GM18870 (cell line): ENCODE data around the gene TRNAU1AP.
A peak's percentile ranks its signal among the peaks of the same experiment; 100 is the strongest.
"Not testable (repeated sequence)": the region's sequence is repeated elsewhere in the genome, so short reads cannot be mapped to it uniquely, and the experiment has no call there.

Experiments used
- ATAC-seq: cut with Tn5 transposase; IDR thresholded peaks from one replicate; pipeline ENCODE4 v1.9.1; 2021; ENCODE audit warnings: moderate library complexity; ENCODE audit not compliant: unreplicated experiment

The TRNAU1AP gene

DNA sequence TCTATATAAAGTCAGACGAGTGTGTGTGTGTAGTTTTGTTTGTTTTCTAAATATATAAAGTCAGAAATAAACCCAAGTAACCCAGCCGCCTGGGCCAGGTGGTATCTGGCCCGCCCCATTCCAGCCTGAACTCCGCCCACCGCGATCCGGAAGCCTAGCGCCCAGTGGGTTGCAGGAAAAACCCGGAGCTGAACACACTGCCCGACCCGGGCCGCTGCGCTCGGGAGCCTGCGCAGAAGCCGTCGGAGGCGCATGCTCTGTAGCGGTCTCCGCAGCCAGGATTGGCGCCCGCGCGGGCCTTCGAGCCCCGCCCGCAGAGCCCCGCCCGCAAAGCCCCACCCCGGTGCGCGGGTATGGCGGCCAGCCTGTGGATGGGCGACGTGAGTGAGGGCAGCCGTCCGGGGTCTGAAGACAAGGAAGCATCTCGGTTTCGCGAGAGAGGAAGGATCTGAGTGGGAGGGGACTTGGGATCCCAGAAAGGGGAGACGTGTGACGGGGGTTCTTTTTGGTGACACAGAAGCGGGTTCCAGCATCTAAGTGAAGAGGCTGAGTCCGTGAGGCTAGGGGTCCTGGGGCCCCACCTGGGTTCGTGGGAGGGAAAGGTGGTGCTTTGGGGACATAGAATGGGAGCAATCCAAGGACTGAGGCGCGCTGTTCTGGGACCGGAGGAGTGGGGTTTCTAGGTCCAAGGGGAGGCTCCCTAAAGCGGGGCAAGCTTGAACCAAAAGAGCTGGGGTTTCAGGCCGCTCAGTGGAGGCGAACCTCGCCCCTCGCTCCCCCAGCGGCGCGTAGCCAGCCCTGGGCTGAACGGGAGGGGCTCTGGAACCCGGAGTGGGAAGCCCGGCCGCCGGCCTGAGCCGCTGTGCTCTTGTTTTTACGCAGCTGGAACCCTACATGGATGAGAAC is at the start of gene TRNAU1AP:
Gene TRNAU1AP (plus strand): TSS at position 328 of the 906 bp plus-strand sequence. CDS start 26 bp downstream, at position 354.
- ATAC-seq = peak; percentile 83

DNA sequence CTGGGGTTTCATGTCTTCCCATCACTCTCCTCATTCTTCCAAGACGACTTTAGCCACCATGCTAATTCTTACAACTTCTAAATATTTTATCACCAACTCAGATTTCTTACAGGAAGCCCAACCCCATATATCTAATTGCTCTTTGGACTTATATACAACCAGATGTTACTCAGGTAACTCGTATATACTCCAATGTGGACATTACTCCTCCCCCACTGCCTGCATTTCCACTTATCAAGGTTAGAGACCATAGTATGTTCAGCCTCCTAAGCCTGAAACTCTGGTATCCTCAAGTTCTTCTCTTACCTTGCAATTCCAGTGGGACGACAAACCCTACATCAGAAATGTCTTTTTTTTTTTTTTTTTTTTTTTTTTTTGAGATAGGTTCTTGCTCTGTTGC is 49.8 kb upstream of the TRNAU1AP start:
- ATAC-seq = no peak

DNA sequence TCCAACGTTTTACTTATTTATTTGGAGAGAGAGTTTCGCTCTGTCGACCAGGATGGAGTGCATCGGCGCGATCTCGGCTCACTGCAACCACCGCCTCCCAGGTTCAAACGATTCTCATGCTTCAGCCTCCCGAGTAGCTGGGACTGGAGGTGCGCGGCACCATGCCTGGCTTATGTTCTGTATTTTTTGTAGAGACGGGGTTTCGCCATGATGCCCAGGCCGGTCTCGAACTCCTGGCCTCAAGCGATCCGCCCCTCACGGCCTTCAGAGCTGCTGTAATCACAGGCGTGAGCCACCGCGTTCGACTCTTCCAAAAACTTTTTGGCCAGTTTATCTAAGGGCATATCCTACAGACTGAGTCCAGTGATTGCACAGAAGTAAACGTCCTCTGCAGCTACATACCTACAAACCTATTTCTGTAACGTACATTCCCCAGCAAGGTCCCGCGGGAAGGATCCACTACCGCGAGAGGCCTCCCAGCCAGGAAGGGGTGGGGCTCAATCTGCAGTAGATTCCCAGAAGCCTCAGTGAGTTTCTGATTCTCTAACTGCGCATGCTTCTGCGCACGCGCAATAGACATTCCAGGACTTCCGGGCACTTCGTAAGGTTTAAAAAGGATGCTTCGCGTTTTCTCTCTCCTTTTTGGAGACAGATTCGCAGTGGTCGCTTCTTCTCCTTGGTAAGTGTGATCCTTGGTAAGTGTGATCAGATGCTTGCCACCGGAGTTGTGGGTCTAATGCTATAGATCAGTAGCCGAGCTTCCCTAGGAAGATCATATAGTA is 47.3 kb upstream of the TRNAU1AP start, which contains the start of gene RCC1:
Gene RCC1 (plus strand): TSS at position 638 of the 782 bp plus-strand sequence. CDS start 23,824 bp downstream, outside the sequence.
- ATAC-seq = peak; percentile 59

DNA sequence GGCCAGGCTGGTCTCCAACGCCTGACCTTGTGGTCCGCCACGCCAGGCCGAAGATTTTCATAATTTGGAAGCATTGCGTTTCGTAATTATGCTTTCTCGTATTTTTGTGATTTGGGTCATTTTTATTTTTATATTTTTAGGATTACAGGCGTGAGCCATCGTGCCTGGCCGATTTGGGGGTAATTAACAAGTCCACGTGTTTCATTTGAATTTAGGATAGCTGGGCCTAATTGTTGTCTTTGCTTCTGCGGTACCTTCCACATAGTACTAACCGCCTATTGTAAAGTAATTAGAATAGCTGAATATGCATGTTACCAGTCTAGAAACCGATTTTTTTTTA is 46.0 kb upstream of the TRNAU1AP start:
- no peak for ATAC-seq

DNA sequence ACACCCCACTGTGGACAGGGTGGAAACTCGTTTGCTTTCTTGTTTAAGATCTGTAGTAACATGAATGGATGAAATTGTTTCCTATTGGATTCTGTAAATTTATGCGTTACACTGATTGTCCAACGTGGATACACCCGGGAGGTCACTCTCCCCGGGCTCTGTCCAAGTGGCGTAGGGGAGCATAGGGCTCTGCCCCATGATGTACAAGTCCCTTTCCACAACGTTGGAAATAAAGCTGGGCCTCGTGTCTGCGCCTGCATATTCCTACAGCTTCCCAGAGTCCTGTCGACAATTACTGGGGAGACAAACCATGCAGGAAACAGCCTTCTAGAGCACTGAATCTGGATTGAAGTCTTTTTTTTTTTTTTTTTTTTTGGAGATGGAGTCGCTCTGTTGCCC is 45.6 kb upstream of the TRNAU1AP start:
- no peak for ATAC-seq

DNA sequence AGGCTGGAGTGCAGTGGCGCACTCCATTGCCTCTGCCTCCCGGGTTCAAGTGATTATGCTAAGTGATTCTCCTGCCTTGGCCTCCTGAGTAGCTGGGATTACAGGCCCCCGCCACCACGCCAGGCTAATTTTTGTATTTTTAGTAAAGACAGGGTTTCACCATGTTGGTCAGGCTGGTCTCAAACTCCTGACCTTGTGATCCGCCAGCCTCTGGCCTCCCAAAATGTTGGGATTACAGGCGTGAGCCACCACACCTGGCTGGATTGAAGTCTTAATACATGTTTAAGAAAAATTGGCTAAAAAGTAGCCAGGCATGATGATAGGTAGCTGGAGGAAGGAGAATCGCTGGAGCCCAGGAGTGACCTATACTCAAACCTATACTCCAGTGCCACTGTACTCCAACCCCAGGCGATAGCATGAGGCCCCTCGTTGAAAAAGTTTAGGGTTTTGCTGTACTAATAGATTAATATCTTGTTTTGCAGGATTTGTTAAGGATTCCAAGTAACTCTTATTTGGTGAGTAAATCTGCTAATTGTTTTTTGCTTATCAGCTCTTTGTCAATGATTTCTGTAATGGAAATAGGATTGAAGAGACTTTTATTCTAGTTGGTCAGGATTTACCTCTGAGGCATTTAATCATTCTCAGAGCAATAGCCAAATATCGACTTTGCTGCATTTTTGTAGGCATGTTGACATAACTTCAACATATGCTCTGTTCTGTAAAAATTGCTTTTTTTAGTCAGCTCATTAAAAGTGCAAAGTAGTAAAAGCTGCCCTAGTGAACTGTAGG is 45.0 kb upstream of the TRNAU1AP start:
- no peak for ATAC-seq

DNA sequence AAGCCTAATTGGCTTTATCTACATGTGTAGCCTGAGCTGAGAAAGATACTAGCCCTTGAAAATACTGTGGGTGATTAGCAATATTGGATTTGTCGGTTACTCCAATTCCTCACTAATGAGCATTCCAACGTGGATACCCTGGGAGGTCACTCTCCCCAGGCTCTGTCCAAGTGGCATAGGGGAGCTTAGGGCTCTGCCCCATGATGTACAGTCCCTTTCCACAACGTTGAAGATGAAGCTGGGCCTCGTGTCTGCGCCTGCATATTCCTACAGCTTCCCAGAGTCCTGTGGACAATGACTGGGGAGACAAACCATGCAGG is 44.5 kb upstream of the TRNAU1AP start:
- no peak for ATAC-seq

DNA sequence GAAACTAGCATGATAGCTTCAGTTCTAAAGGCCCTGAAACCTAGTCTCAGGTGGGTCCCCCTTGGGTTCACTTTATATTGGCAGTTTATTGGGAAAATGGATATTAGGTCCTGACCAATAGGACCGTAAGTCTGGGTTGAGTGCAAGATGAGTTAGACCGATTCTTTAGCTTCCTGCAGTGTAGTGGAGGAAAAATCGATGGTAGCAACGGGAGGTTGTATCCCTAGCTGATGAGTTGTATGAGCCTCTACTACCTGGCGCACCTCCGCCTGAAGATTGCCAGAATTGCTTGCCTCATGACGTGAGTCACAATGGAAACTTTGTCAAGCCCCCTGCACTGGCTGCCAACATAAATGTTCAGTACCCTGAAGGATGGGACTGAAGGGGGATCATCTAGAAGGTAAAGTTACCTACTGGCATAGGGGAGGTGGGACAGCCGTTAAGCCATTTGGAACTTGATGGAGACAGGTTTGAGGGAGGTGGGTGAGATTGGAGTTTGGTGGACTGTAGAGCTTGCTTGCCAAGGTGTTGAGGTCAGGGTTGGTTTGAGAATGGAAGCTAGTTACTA is 43.1 kb upstream of the TRNAU1AP start:
- no peak for ATAC-seq

DNA sequence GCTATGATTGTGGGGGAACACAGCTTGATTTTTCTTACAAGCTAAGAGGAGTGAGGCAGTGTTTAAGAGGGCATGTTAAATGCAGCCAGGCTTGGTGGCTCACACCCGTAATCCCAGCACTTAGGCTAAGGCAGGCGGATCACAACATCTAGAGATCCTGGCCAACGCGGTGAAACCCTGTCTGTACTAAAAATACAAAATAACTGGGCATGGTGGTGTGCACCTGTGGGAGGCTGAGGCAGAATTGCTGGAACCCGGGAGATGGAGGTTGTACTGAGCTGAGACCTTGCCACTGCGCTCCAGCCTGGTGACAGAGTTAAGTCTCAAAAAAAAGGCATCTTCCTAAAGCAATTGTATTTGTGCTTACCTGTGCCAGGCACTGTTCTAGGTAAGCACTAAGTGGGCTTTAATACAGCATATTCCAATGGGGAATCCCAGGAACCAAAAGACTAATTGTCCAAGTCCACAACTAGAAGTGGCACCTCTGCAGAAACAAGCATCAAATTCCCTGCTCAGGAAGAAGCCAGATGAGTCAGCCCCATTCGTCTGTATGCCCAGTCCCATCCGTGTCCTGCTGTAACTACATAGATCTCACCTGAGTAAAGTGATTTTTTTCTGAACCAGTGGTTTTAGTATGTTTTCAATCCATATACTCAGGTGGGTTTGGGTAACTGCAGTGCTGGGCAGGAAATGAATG is 42.5 kb upstream of the TRNAU1AP start:
- no peak for ATAC-seq

DNA sequence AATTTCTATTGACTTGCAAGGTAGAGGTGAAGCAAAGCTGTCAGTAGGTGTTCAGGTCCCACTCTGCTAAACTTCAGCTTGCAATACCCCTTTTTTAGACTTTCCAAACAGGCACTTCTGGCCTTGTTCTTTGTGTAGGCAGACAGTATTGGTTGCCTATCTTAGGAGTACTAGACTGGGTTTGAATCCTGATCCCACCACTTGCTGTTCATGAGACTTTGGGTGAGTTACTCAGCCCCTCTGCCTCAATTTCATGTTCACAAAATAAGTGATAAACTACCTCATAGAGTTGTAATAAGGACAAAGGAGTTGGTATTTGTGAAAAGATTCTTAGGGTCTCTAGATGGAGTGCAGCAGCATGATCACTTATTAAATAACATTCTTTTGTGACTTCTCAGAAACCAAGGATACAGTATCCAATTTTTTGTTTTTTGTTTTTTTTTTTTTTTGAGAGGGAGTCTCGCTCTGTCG is 41.9 kb upstream of the TRNAU1AP start:
- ATAC-seq = no peak

DNA sequence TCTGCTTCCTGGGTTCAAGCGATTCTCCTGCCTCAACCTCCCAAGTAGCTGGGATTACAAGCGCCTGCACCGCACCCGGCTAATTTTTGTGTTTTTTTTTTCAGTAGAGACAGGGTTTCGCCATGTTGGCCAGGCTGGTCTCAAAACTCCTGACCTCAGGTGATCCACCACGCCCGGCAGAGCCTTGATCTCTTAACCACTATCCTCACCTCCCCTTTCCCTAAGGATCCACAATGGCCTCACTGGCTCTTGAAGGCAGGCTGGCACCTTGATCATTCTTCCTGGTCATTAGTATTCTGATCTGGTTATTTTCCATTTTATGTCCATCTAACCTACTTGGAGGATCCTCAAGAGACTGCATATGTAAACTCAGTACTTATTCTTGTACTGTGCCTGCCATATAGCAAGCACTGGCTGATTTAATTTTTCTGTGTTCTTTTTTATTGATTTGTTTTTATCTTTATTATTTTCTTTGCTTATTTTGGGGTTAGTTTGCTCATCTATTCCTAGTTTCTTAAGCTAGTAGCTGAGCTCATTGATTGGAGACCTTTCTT is 40.8 kb upstream of the TRNAU1AP start:
- ATAC-seq = no peak

DNA sequence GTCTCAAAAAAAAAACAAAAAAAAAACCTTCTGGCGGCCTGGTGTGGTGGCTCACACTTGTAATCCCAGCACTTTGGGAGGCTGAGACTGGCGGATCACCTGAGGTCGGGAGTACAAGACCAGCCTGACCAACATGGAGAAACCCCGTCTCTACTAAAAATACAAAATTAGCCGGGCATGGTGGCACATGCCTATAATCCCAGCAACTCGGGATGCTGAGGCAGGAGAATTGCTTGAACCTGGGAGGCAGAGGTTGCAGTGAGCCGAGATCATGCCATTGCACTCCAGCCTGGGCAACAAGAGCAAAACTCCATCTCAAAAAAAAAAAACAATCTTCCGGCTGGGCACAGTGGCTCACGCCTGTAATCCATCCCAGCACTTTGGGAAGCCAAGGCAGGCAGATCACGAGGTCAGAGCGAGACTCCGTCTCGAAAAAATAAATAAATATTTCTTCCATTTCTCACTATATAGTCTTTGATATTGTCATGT is 38.4 kb upstream of the TRNAU1AP start:
- ATAC-seq = not testable (repeated sequence)

DNA sequence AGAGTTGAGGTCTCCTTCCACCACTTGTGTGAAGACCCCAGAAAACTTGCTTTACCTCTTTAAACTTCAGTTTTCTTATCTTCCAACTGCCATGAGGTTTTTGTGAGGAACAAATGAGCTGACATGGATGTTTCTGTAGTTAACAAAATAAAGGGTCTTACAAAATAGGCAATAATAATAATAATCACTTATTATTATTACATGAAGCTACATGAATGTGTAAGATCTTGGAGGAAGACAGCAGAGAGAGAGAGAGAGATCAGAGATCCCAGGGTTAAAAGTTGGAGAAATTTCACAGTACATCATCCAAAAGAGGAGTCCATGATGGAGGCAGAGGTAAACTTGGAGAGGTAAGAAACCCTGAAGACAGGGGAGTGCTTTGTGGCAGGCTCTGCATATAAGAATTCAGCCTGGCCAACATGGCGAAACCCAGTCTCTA is 36.3 kb upstream of the TRNAU1AP start:
- no peak for ATAC-seq

DNA sequence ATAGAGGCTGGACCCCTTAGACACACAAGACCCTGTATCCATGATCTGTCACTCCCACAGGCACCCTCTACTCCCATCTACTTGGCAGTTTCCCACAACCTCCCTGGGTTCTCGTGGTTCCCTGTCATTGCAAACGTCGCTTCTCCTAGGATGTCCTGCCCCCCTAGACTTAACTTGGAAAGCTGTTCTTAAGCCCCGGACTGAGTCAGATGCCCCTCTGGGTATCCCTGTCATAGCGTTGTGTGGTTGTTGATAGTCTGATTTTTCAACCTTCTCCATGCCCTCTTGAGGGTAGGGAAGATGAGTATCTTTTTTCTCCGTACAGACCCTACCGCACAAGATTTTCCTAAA is 35.3 kb upstream of the TRNAU1AP start:
- ATAC-seq = no peak

DNA sequence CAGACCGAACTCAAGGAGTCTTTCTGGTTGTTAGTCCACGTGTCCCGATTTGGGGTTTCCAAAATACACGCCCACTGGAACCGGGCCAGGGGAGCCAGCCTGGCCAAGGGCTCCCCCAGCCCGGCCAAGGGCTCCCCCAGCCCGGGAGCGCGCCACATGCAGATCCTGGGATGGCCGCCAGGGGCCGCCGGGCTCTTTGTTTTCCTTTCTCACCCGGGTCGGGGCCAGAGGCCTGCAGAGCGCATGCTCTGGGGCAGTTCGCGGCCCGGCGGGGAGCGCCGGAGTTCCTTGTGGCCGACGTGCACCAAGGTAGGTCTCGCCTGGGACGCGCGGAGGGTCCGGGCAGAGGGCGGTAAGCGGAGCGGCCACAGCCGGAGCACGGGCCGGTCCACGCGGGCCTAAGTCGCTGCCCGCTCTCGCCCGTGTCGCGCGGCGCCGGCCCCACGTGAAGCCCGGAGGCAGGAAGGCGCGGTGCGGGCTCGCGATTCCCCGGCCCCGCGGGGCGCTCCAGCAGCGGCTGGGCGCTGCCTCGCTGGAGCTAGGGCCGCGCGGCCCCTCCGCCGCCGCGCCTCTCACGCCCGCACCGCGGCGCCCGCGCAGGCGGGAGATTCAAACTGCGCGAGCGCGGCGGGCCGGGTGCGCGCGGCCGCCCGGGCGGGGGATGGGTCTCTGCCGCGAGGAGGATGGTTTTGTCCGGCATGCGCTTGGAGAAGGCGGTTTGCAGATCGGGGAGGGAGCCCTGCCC is 34.7 kb upstream of the TRNAU1AP start:
- ATAC-seq = peak; percentile 49

DNA sequence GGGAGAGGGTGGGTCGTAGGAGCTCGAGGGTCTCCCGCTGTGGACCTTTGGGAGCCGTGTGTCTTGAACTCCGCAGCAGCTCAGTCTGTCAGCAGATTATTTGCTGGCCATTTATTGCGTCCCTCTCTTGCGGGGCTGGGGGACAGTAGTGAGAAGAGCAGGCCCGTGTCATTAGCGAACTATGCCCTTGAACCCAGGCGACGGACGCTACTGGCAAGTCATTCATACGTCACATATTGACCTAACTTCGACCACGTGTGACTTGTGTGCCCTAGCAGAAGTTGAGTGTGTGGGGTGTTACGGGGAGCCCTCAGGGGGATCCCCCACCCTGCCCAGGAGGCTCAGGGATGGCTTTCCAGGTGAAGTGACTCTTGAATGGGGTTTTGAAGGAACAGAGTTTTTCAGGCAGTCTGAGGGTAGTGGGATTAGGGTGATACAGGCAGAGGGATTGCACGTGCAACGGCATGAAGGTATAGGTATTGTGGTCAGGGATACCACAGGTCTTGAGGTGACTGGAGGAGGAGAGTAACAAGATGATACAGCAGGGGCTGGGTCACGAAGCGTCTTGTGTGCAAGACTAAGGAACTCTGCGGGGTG is 34.0 kb upstream of the TRNAU1AP start:
- ATAC-seq = no peak

DNA sequence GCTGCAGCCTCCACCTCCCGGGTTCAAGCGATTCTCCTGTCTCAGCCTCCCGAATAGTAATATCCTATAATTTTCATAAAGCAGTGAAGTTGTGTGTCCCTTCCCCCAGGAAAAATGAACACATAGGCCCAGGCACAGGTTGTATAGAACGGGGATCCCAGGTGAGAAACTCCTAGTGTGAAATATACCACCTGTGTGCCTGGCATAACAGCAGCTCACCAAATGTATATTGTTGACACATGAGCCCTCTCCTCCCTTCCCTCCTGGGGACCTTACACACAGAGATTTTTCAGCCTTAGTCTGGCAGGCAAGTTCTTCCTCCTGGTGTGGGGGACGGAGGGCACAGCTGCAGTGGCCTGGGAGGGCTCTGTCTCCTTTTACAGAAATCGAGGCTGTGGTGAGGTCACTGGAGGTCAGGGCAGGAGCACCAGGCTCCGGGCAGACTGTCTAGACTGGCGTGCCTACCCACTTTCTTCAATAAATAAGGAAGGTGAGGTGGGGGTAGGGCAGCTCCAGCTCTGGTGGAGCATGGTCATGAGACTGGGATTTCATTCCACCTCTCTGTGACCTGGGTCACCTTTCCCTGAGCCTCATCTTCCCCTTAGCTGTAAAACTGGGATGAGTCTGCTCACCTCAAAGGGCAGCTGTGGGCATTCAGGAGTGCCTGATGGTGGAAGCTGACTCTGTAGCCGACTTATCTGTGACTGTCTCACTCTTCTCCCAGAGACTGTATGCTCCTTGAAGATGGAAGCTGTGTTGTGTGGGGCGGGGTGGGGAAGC is 32.7 kb upstream of the TRNAU1AP start:
- no peak for ATAC-seq

DNA sequence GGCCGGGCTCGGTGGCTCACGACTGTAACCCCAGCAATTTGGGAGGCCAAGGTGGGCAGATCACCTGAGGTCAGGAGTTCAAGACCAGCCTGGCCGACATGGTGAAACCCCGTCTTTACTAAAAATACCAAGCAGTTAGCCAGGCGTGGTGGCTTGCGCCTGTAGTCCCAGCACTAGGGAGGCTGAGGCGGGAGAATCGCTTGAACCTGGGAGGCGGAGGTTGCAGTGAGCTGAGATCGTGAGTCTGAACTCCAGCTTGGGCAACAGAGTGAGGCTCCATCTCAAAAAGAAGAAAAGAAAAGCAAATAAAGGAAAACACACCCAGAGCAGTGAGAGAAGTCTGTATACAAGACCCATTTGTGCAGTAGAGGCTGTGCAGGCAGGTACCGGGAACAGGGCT is 32.1 kb upstream of the TRNAU1AP start:
- not testable (repeated sequence) for ATAC-seq
